Measurements from ENCODE around the gene PRPS1. TPM values are rescaled to one million over a fixed set of nuclear protein-coding genes. Genes with fewer than 3 reads are reported as not detected.

The PRPS1 gene
- total RNA-seq, 1 experiment from 2014 or later = 90.5 TPM

DNA sequence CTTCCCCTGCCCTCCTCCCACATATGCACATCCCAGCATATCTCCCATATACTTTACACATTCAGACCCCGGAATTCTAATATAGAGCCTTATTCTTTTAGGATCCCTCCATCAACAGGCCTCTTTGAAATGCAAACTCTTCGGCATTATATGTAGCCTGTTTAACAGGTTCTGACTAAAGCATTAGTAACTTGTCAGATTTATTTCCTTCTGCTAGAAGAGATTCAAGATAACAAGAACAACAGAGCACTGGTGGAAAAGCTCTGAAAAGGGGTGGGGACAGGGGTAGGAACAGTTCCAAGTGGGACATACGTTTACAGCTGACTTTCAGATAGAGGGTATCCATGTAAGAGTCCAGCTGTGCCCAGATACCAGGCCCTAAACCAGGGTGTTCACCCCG lies 31.7 kb upstream of the PRPS1 start:
- no peaks in the 10 kb centered on the region for H3K79me2 ChIP-seq (ENCODE audit: insufficient read depth, low read length)
- H4K91ac ChIP-seq (ENCODE audit: insufficient read length, low read depth, low read length) = no peak overlapping the region
- no peaks in the 10 kb centered on the region for H3K79me1 ChIP-seq (ENCODE audit: insufficient read depth, low read depth, low read length, poor library complexity, severe bottlenecking)
- no peak overlapping the region for H3K14ac ChIP-seq (ENCODE audit: insufficient read depth, low read length)
- H3K23ac ChIP-seq (ENCODE audit: insufficient read length, low read depth, low read length) = no peak overlapping the region
- H3K27me3 ChIP-seq (ENCODE audit: insufficient read depth, low read length) = no peaks in the 10 kb centered on the region
- H2AFZ ChIP-seq (ENCODE audit: low read length) = no peak overlapping the region
- H3K27ac Mint-ChIP-seq = no peak overlapping the region
- no peaks in the 10 kb centered on the region for H4K20me1 ChIP-seq (ENCODE audit: control insufficient read depth, insufficient read depth, insufficient read length)
- H2BK20ac ChIP-seq (ENCODE audit: low read depth, low read length, poor library complexity, severe bottlenecking) = no peak overlapping the region
- H3K23me2 ChIP-seq (ENCODE audit: insufficient read length, low read depth, low read length, poor library complexity, severe bottlenecking) = no peaks in the 10 kb centered on the region
- no peaks in the 10 kb centered on the region; the same call in 1 of the 2 replicates for H3K27me3 Mint-ChIP-seq (ENCODE audit: low read depth)
- no peak for DNase-seq
- H3K18ac ChIP-seq (ENCODE audit: insufficient read length, low read depth, low read length) = no peak overlapping the region
- H2BK120ac ChIP-seq (ENCODE audit: low read depth, low read length, poor library complexity, severe bottlenecking) = no peak overlapping the region
- no peak overlapping the region for H4K5ac ChIP-seq (ENCODE audit: insufficient read length, low read depth, low read length)
- no peak overlapping the region for H3T11ph ChIP-seq (ENCODE audit: low read length)
- no peaks in the 10 kb centered on the region for H3K36me3 Mint-ChIP-seq (ENCODE audit: insufficient read depth in 1 of 3, low read depth in 3 of 3)
- H4K8ac ChIP-seq (replicated peaks; ENCODE audit: insufficient read length, low read depth, low read length) = no peak overlapping the region
- H3K56ac ChIP-seq (ENCODE audit: insufficient read length, low read depth, low read length) = no peak overlapping the region
- H2BK5ac ChIP-seq (ENCODE audit: insufficient read length, low read length) = no peak overlapping the region
- no peaks in the 10 kb centered on the region; the same call in 1 of the 2 replicates for H3K4me1 ChIP-seq (ENCODE audit: insufficient read depth, low read length)
- peaks cover 14 to 19% of the 10 kb centered on the region in 2 experiments for H3K4me1 Mint-ChIP-seq
- H2BK12ac ChIP-seq (ENCODE audit: insufficient read length, low read depth, low read length) = no peak overlapping the region
- H3K4me3 Mint-ChIP-seq = no peak overlapping the region
- H3K9me3 Mint-ChIP-seq = peaks cover 0 to 55% of the 10 kb centered on the region in 2 experiments; a peak in 2 of 5 replicates
- H3K27ac ChIP-seq (ENCODE audit: insufficient read length, low read depth, low read length) = no peak overlapping the region
- H3K4ac ChIP-seq (ENCODE audit: low read depth, low read length) = no peak overlapping the region
- no peaks in the 10 kb centered on the region for H3K9me3 ChIP-seq (ENCODE audit: control insufficient read depth, low read depth, low read length)
- H3K9ac ChIP-seq (ENCODE audit: extremely low read depth, insufficient read length, low read length) = no peak overlapping the region
- no peak overlapping the region for H2BK15ac ChIP-seq (ENCODE audit: low read depth, low read length)
- no peak overlapping the region for H2AK5ac ChIP-seq (ENCODE audit: insufficient read length, low read length)
- TF ChIP-seq, protein P1, sequence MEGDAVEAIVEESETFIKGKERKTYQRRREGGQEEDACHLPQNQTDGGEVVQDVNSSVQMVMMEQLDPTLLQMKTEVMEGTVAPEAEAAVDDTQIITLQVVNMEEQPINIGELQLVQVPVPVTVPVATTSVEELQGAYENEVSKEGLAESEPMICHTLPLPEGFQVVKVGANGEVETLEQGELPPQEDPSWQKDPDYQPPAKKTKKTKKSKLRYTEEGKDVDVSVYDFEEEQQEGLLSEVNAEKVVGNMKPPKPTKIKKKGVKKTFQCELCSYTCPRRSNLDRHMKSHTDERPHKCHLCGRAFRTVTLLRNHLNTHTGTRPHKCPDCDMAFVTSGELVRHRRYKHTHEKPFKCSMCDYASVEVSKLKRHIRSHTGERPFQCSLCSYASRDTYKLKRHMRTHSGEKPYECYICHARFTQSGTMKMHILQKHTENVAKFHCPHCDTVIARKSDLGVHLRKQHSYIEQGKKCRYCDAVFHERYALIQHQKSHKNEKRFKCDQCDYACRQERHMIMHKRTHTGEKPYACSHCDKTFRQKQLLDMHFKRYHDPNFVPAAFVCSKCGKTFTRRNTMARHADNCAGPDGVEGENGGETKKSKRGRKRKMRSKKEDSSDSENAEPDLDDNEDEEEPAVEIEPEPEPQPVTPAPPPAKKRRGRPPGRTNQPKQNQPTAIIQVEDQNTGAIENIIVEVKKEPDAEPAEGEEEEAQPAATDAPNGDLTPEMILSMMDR (conservative IDR thresholded peaks at IDR 0.05) = no peak
- no peak overlapping the region for H3K4me2 ChIP-seq (ENCODE audit: insufficient read depth, insufficient read length, low read length)
- WGBS (ENCODE audit: extremely low coverage, insufficient read length, low lambda C conversion rate) = no CpG with 5 or more reads among the region's 4 CpGs

Measured in H9 (cell line).